Colon (tissue), 2 donors: ENCODE results near the gene AOC3.
"Not testable (repeated sequence)": the region's sequence is repeated elsewhere in the genome, so short reads cannot be mapped to it uniquely, and the experiment has no call there.

Source experiments
- FAIRE-seq: peaks from 2 replicates; lab custom pipeline; 2012; peaks lifted over from hg19 to GRCh38; lab: Jason Lieb, UNC
- donor health status: control.
- donor health status: control.

Gene AOC3

GRCh38 chr17:42894283-42895184 lies 43.5 kb downstream of the AOC3 start:
- no peak for FAIRE-seq

GRCh38 chr17:42895185-42895555 lies 44.2 kb downstream of the AOC3 start:
- FAIRE-seq: no peak

GRCh38 chr17:42898147-42898811 lies 47.3 kb downstream of the AOC3 start:
- no peak for FAIRE-seq

GRCh38 chr17:42899981-42900380 lies 49.0 kb downstream of the AOC3 start:
- not testable (repeated sequence) for FAIRE-seq

- no peak for FAIRE-seq
Measured at GRCh38 chr17:42900460-42901331, 49.7 kb downstream of the AOC3 start, which contains the start of gene G6PC1. Gene G6PC1, plus strand, starts transcription at chr17:42900799. Its CDS starts 78 bp downstream, at chr17:42900877.

- FAIRE-seq: no peak
Measured at GRCh38 chr17:42901535-42902229, 50.7 kb downstream of the AOC3 start.

DNA sequence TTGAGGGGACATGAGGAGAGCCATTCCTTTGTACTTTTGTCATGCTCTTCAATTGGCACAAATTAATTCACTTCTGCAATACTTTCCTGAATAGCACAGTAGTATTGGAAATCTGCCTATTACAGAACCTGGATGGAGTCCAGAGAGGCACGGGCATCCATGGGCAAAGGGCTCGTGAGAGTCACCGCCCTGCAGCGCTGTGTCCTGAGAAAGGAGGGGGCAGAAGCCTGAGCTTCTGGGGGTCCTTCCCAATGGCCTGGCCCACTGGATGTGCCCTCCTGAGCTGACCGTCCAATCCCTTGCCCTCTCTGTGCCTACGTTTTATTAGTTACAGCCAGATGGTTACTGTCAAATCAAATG lies 53.1 kb downstream of the AOC3 start:
- FAIRE-seq: no peak

- no peak for FAIRE-seq
Measured at GRCh38 chr17:42906772-42907446, 55.9 kb downstream of the AOC3 start.
